DOHH2 (cell line): Measurements from ENCODE around the gene FOSL2.

Experiments
- H3F3A ChIP-seq: fragments of 200-600 bp; sonication (generic), shearing (Covaris generic); 2 replicates; pipeline ENCODE4 v1.6.0; 2016; ENCODE audit warnings: antibody characterized with exemption, mild to moderate bottlenecking; ENCODE audit not compliant: control insufficient read depth, insufficient read depth
- H3K27ac ChIP-seq: fragments of 200-600 bp; sonication (generic); 2 replicates; pipeline ENCODE4 v1.5.1; 2014; ENCODE audit warnings: low read depth, mild to moderate bottlenecking, low read length, moderate library complexity
- H3K27me3 ChIP-seq: fragments of 200-600 bp; sonication (generic); 2 replicates; pipeline ENCODE4 v1.6.1; 2014; ENCODE audit warnings: mild to moderate bottlenecking, low read length, mixed read lengths; ENCODE audit not compliant: control insufficient read depth
- H3K36me3 ChIP-seq: fragments of 200-600 bp; sonication (generic); 2 replicates; pipeline ENCODE4 v1.6.1; 2014; ENCODE audit warnings: mild to moderate bottlenecking, low read length, moderate library complexity, mixed read lengths; ENCODE audit not compliant: control insufficient read depth
- H3K4me1 ChIP-seq: fragments of 200-600 bp; sonication (generic); 2 replicates; pipeline ENCODE4 v1.6.1; 2014; ENCODE audit warnings: mild to moderate bottlenecking, low read length, mixed read lengths; ENCODE audit not compliant: control insufficient read depth
- H3K4me2 ChIP-seq: fragments of 200-600 bp; sonication (generic); 2 replicates; pipeline ENCODE4 v1.6.0; 2014; ENCODE audit warnings: mild to moderate bottlenecking, low read length, moderate library complexity
- H3K4me3 ChIP-seq: fragments of 200-600 bp; sonication (generic); 2 replicates; pipeline ENCODE4 v1.5.1; 2014; ENCODE audit warnings: mild to moderate bottlenecking, low read length, mixed read lengths
- H3K79me2 ChIP-seq: fragments of 200-600 bp; sonication (generic); 2 replicates; pipeline ENCODE4 v1.6.1; 2014; ENCODE audit warnings: mild to moderate bottlenecking, low read length, mixed read lengths; ENCODE audit not compliant: control insufficient read depth
- H3K9me2 ChIP-seq: fragments of 200-600 bp; sonication (generic); replicated peaks from 2 replicates; pipeline ENCODE4 v1.6.1; 2014; ENCODE audit warnings: mild to moderate bottlenecking, low read length, mixed read lengths; ENCODE audit not compliant: control insufficient read depth
- H3K9me3 ChIP-seq: fragments of 200-600 bp; sonication (generic); 2 replicates; pipeline ENCODE4 v1.6.1; 2014; ENCODE audit warnings: antibody characterized with exemption, low read length, mixed read lengths; ENCODE audit not compliant: control insufficient read depth, insufficient read depth
- H4K20me1 ChIP-seq: fragments of 200-600 bp; sonication (generic); 2 replicates; pipeline ENCODE4 v1.6.0; 2014; ENCODE audit warnings: low read depth, mild to moderate bottlenecking, antibody characterized with exemption, low read length, moderate library complexity; ENCODE audit not compliant: control insufficient read depth, insufficient read depth
- CTCF ChIP-seq: fragments of 200-600 bp; sonication (generic); IDR thresholded peaks from one replicate; pipeline ENCODE4 v1.5.1; 2014; ENCODE audit warnings: antibody characterized with exemption, mild to moderate bottlenecking, low read depth, low read length; ENCODE audit not compliant: poor library complexity, severe bottlenecking
- EZH2phosphoT487 ChIP-seq: fragments of 200-600 bp; sonication (generic); IDR thresholded peaks from 2 replicates; pipeline ENCODE4 v1.6.1; 2017; ENCODE audit warnings: borderline replicate concordance, mild to moderate bottlenecking, antibody characterized with exemption, low read length, moderate library complexity, mixed read lengths

FOSL2 gene

DNA sequence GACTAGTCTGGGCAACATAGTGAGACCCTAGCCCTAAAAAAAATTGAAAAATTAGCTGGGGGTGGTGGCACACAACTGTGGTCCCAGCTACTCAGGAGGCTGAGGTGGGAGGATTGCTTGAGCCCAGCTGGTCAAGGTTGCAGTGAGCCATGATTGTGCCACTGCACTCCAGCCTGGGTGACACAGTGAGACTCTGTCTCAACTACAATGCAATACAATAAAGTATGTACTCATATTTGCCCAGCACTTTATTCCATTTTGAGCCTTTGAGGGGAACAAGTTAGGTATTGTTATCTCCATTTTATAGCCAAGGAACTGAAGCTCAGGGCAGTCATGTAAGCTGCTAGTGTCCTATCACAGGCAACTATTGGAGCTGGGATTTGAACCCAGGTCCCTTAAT is 53.9 kb downstream of the FOSL2 start:
- Histone ChIP-seq H3K9me2 (no peaks in the 10 kb centered on the region), H3K4me1 (no peaks in the 10 kb centered on the region)
- TF ChIP-seq EZH2phosphoT487 = no peak
- TF ChIP-seq CTCF = no peak

GRCh38 chr2:28447086-28447485 is 54.4 kb downstream of the FOSL2 start:
- no peak overlapping the region for H3K27ac ChIP-seq
- no peak overlapping the region for H3K4me3 ChIP-seq
- TF ChIP-seq CTCF (no peak), EZH2phosphoT487 (no peak)
- H3F3A ChIP-seq = no peaks in the 10 kb centered on the region
- H3K4me2 ChIP-seq = no peak overlapping the region
- H3K79me2 ChIP-seq = no peaks in the 10 kb centered on the region
- no peaks in the 10 kb centered on the region for H3K9me3 ChIP-seq
- H3K36me3 ChIP-seq = no peaks in the 10 kb centered on the region
- H3K4me1 ChIP-seq = no peaks in the 10 kb centered on the region
- no peaks in the 10 kb centered on the region for H3K9me2 ChIP-seq
- peaks cover 6% of the 10 kb centered on the region for H3K27me3 ChIP-seq
- H4K20me1 ChIP-seq = no peaks in the 10 kb centered on the region

More for the DNA sequence above, 53.9 kb downstream of the FOSL2 start:
- Histone ChIP-seq H3K27me3 (peaks cover 6% of the 10 kb centered on the region), H3F3A (no peaks in the 10 kb centered on the region), H3K9me3 (no peaks in the 10 kb centered on the region), H3K27ac (no peak overlapping the region), H4K20me1 (no peaks in the 10 kb centered on the region), H3K79me2 (no peaks in the 10 kb centered on the region), H3K36me3 (no peaks in the 10 kb centered on the region), H3K4me3 (no peak overlapping the region), H3K4me2 (no peak overlapping the region)

GRCh38 chr2:28447943-28448792 is 55.5 kb downstream of the FOSL2 start:
- H3F3A ChIP-seq = no peaks in the 10 kb centered on the region
- no peak for TF ChIP-seq EZH2phosphoT487
- no peak for TF ChIP-seq CTCF
- no peaks in the 10 kb centered on the region for H3K9me3 ChIP-seq
- no peak overlapping the region for H3K27ac ChIP-seq
- no peaks in the 10 kb centered on the region for H3K9me2 ChIP-seq
- H3K27me3 ChIP-seq = peaks cover 6% of the 10 kb centered on the region
- H3K4me3 ChIP-seq = no peak overlapping the region
- H3K4me2 ChIP-seq = no peak overlapping the region
- H3K4me1 ChIP-seq = no peaks in the 10 kb centered on the region
- H4K20me1 ChIP-seq = no peaks in the 10 kb centered on the region
- no peaks in the 10 kb centered on the region for H3K79me2 ChIP-seq
- H3K36me3 ChIP-seq = no peaks in the 10 kb centered on the region
